Stimulated activated CD4-positive, alpha-beta T cell treated with anti-CD3 and anti-CD28 coated beads, Interleukin-1b, Interleukin-23, amount 100 ng/mL, for 4 hours (primary cell): Measurements from ENCODE around the gene ALKAL2.
A peak's percentile ranks its signal among the peaks of the same experiment; 100 is the strongest.

Source experiments
- DNase-seq, 2 donors: peaks; one replicate each; pipeline ENCODE4 v3.0.0-alpha.2; 2020; ENCODE audit warnings: low read depth in 2 of 2

The ALKAL2 gene

GRCh38 chr2:270861-271260 is 17.0 kb downstream of the ALKAL2 start:
- DNase-seq: no peak

- no peak for DNase-seq
These were observed 18.4 kb downstream of the ALKAL2 start for GRCh38 chr2:269356-270030.

GRCh38 chr2:268323-268722 is 19.6 kb downstream of the ALKAL2 start:
- DNase-seq: no peak

- DNase-seq: peak; percentile 93 to 95
These were observed 23.1 kb downstream of the ALKAL2 start, which contains the start of gene ACP1 for GRCh38 chr2:264493-265468. Gene ACP1 (plus strand): TSS chr2:264947. CDS start chr2:264965, 18 bp downstream.

- DNase-seq: peak; percentile 31 to 38
These were observed 24.0 kb downstream of the ALKAL2 start, which contains the start of gene SH3YL1 for GRCh38 chr2:263774-264492. Gene SH3YL1 (minus strand): TSS chr2:264032. CDS start chr2:263984, 48 bp downstream.

- no peak for DNase-seq
These were observed 24.7 kb downstream of the ALKAL2 start for GRCh38 chr2:263022-263738.

GRCh38 chr2:262117-262516 is 25.8 kb downstream of the ALKAL2 start:
- DNase-seq: no peak

- no peak for DNase-seq
These were observed 27.3 kb downstream of the ALKAL2 start for GRCh38 chr2:260507-261161.

GRCh38 chr2:259789-260331 is 28.0 kb downstream of the ALKAL2 start:
- DNase-seq: no peak

- no peak for DNase-seq
These were observed 29.0 kb downstream of the ALKAL2 start for GRCh38 chr2:258933-259332.

GRCh38 chr2:257842-258241 is 30.0 kb downstream of the ALKAL2 start:
- DNase-seq: no peak

GRCh38 chr2:257429-257828 is 30.5 kb downstream of the ALKAL2 start:
- no peak for DNase-seq

- DNase-seq: no peak
These were observed 31.8 kb downstream of the ALKAL2 start for GRCh38 chr2:256094-256493.

- DNase-seq: no peak
These were observed 32.7 kb downstream of the ALKAL2 start for GRCh38 chr2:255195-255594.

- DNase-seq: no peak
These were observed 33.6 kb downstream of the ALKAL2 start for GRCh38 chr2:254241-254640.

- no peak for DNase-seq
These were observed 34.7 kb downstream of the ALKAL2 start for GRCh38 chr2:253202-253638.

- no peak for DNase-seq
These were observed 35.8 kb downstream of the ALKAL2 start for GRCh38 chr2:252001-252602.

- DNase-seq: no peak
These were observed 38.3 kb downstream of the ALKAL2 start for GRCh38 chr2:249538-250042.

- no peak for DNase-seq
These were observed 39.2 kb downstream of the ALKAL2 start for GRCh38 chr2:248724-249123.
